ENCODE data around the gene ZNF81.

DNA sequence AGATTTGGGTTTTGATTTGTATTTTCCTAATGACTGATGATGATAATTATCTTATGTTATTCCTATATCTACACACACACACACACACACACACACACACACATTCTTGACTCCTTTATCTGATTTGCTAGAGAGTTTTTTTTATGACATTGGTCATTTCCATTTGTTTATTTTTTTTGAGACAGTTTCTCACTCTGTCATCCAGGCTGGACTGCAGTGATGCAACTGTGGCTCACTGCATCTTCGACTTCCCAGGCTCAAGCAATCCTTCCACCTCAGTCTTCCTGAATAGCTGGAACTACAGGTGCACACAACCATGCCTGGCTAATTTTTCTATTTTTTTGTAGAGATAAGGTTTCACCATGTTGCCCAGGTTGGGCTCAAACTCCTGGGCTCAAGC lies 6.7 kb downstream of the ZNF81 start:
- TF ChIP-seq POLR2A (IDR thresholded peaks at IDR 0.05; ENCODE audit: low read depth, low read length) (no peak), CTCF (conservative IDR thresholded peaks at IDR 0.05; ENCODE audit: low read depth, low read length) (no peak), CEBPB (IDR thresholded peaks at IDR 0.05; ENCODE audit: low read depth, low read length) (peak; percentile 53; the same call in 1 of the 2 replicates), MAZ (IDR thresholded peaks at IDR 0.05; ENCODE audit: borderline replicate concordance, low read depth, low read length) (no peak), BHLHE40 (IDR thresholded peaks at IDR 0.05; ENCODE audit: low read depth, low read length) (no peak), MAFK (IDR thresholded peaks at IDR 0.05; ENCODE audit: low read depth, low read length) (no peak), USF2 (IDR thresholded peaks at IDR 0.05; ENCODE audit: low read depth, low read length) (no peak)
